Measurements from ENCODE around the gene KRTAP6-1. TPM values are rescaled to one million over a fixed set of nuclear protein-coding genes. Genes with fewer than 3 reads are reported as not detected.

KRTAP6-1 gene
- total RNA-seq, 1 donor from 2014 or later, result not detected

GRCh38 chr21:30579346-30579745, 34.4 kb downstream of the KRTAP6-1 start:
- no peak for ATAC-seq
- DNase-seq (ENCODE audit: low spot score), result no peak

DNA sequence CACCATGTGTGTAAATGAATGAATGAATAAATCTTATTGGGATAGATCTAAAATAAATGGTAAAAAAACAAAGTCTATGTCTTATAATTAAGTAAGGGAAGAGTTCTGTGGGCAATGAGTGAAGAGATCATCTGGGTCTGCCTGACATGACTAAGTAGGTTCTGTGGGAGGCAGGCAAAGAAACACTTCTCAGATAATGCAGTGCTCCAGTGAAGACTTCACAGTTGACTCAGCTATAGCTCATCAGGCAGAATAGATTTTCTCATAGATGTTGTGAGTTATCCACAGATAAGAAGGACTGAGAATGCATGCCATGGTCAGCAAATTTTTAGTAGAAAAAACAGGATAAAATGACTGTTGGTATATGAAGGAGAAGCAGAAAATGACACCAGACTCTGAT, 36.0 kb downstream of the KRTAP6-1 start:
- ATAC-seq, result no peak
- DNase-seq (ENCODE audit: low spot score), result no peak

GRCh38 chr21:30567617-30568016, 46.1 kb downstream of the KRTAP6-1 start:
- no peak for ATAC-seq

GRCh38 chr21:30563630-30564029, 50.1 kb downstream of the KRTAP6-1 start:
- DNase-seq (ENCODE audit: low spot score) (no peak), ATAC-seq (no peak)

More at GRCh38 chr21:30567617-30568016, 46.1 kb downstream of the KRTAP6-1 start:
- no peak for DNase-seq (ENCODE audit: low spot score)

Other genes starting within 250 kb of the KRTAP6-1 start
- not detected for gene KRTAP13-2, start 241.7 kb downstream of the KRTAP6-1 start, total RNA-seq
- not detected for gene KRTAP13-1, start 217.9 kb downstream of the KRTAP6-1 start, total RNA-seq
- gene KRTAP13-3, start 188.0 kb downstream of the KRTAP6-1 start, total RNA-seq, result not detected
- not detected for gene KRTAP13-4, start 183.7 kb downstream of the KRTAP6-1 start, total RNA-seq
- not detected for gene KRTAP15-1, start 173.7 kb downstream of the KRTAP6-1 start, total RNA-seq
- not detected for gene KRTAP19-1, start 133.6 kb downstream of the KRTAP6-1 start, total RNA-seq
- not detected for gene KRTAP19-2, start 126.5 kb downstream of the KRTAP6-1 start, total RNA-seq
- not detected for gene KRTAP19-3, start 121.9 kb downstream of the KRTAP6-1 start, total RNA-seq
- gene KRTAP19-4, start 116.8 kb downstream of the KRTAP6-1 start, total RNA-seq, result not detected
- gene KRTAP19-5, start 111.8 kb downstream of the KRTAP6-1 start, total RNA-seq, result not detected
- not detected for gene KRTAP19-6, start 72.1 kb downstream of the KRTAP6-1 start, total RNA-seq
- not detected for gene KRTAP19-7, start 52.6 kb downstream of the KRTAP6-1 start, total RNA-seq
- not detected for gene KRTAP22-2, start 23.5 kb downstream of the KRTAP6-1 start, total RNA-seq
- not detected for gene KRTAP6-3, start 21.5 kb downstream of the KRTAP6-1 start, total RNA-seq
- not detected for gene KRTAP6-2, start 15.0 kb downstream of the KRTAP6-1 start, total RNA-seq
- gene KRTAP22-1, start 12.8 kb downstream of the KRTAP6-1 start, total RNA-seq, result not detected
- not detected for gene KRTAP20-1, start 2.5 kb upstream of the KRTAP6-1 start, total RNA-seq
- not detected for gene KRTAP20-4, start 6.7 kb upstream of the KRTAP6-1 start, total RNA-seq
- not detected for gene KRTAP20-2, start 21.3 kb upstream of the KRTAP6-1 start, total RNA-seq
- not detected for gene KRTAP20-3, start 28.9 kb upstream of the KRTAP6-1 start, total RNA-seq
- gene KRTAP21-3, start 104.8 kb upstream of the KRTAP6-1 start, total RNA-seq, result not detected
- gene KRTAP21-2, start 133.3 kb upstream of the KRTAP6-1 start, total RNA-seq, result not detected
- not detected for gene KRTAP21-1, start 141.5 kb upstream of the KRTAP6-1 start, total RNA-seq
- not detected for gene KRTAP8-1, start 199.3 kb upstream of the KRTAP6-1 start, total RNA-seq
- not detected for gene KRTAP7-1, start 215.8 kb upstream of the KRTAP6-1 start, total RNA-seq